NCI-H1694 treated with DMSO at 0.1 percent for 48 hours (cell line): ENCODE measurements around the gene MXI1.
"Not testable (repeated sequence)": the region's sequence is repeated elsewhere in the genome, so short reads cannot be mapped to it uniquely, and the experiment has no call there.

Source experiments
- DNase-seq: peaks from one replicate; lab custom pipeline; 2025; lab: John Stamatoyannopoulos, UW

Gene MXI1

DNA sequence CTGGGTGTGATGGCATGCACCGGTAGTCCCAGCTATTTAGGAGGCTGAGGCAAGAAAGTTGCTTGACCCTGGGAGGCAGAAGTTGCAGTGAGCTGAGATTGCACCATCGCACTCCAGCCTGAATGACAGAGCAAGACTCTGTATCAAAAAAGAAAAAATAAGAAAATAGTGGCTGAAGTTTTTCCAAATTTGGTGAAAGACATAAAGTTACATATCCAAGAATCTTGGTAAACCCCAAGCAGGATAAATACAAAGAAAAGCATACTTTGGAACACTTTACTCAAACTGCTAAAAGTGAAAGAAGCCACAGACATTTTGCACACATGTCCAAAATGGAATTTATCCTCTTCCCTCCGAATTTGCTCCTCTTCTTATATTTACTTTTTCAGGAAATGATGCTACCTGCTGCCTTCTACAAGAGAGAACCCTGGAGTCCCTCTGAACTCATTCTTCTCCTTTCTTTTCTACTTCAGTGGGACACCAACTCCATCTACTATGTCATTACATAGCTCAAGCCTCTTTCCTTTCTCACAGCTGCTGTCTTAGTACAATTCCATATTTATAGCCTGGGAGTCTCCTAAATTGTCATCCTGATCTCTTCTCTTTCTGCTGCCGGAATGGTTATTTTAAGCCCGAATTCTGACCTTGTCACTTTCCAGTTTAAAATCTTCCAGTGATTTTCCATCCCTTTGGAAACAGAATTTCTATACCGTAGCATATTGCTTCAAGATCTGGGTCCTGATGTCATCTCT lies 114.6 kb downstream of the MXI1 start:
- DNase-seq = no peak

DNA sequence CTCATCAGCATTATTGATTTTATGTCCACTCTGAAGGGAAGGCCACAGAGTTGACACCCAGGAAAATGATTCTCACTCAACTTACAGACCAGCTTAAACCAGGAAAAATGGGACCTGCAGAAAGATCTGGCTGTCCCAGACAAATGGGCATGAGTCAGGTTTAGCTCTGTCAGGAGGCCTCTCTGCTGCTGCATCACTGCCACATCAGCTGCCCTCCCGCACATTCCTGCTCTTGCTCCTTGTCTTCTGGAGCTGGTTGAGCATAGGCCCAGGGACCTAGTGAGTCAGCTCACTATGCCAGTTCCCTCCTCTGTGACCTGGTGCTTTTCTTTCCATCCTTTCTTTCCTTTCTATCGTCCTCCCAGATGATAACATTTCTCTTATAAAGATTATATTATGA lies 116.1 kb downstream of the MXI1 start:
- DNase-seq = no peak

DNA sequence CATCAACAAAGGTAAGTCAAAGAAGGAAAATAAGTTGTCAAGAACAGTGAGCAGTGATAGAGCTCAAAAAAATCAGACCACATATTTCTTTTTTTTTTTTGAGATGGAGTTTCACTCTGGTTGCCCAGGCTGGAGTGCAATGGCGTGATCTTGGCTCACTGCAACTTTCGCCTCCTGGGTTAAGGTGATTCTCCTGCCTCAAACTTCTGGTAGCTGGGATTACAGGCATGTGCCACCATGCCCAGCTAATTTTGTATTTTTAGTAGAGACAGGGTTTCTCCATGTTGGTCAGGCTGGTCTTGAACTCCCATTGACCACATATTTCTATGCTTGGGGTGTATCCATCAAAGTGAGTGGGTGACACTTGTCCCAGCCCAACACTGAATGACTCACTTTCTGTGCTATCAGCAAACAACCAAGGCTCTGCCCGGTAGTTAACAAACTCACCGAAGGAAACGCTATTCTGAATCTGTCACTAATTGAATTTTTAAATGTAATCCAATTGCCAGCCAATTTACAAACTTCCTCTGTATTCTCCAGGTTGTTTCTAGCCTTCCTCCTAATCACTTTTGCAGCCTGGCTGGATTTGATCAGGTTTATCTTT lies 116.9 kb downstream of the MXI1 start:
- no peak for DNase-seq

DNA sequence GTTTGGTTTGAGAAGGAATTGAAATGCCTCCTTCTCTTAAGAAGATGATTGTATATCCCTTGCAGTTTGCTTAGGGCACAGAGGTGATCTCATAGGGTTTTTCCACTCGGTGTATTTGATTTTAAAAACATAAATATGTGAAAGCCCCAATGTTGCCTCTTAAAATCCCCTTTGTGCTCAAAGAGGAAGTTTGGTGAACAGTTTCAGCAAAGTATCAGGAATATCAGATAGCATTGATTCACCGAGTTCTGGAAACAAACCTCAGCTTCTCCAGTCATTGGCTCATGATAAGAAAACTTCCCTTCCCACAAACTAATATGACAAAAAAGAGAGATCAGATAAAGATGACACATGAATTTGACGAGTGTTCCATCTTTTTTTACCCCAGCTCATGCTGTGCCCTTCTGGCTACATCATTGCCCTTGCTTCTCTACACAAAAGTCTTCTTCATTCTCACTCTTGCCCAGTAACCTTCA lies 117.4 kb downstream of the MXI1 start:
- no peak for DNase-seq

DNA sequence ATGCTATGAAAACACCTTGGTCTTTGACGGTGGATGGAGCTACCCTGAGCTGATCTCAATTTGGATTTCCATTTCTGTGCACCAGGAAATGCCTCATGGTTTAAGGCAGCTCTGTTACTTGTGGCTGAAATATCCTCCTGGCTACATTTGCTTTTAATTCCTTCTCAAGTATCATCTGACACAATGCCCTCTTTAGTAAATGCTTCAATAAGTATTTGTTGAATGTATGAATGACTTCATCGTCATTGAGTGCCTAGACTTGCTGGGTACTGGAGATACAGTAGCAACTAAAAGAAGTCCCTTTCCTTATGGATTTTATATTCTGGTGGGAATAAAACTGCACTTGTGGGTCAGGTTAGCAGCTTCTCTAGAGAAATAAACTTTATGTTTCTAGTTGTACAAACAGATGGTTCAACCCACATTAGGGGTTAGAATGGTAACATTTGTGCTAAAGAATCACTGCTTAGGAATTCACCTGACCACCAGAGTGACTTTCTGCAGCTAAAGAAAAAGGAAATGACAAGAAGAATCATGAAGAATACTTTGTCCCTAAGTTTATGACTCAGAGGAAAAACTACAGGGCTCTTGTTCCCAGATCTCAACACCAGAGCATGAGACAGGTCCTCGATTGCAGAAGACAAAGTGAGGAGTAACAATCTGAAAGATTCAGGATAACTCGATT lies 119.1 kb downstream of the MXI1 start:
- no peak for DNase-seq

DNA sequence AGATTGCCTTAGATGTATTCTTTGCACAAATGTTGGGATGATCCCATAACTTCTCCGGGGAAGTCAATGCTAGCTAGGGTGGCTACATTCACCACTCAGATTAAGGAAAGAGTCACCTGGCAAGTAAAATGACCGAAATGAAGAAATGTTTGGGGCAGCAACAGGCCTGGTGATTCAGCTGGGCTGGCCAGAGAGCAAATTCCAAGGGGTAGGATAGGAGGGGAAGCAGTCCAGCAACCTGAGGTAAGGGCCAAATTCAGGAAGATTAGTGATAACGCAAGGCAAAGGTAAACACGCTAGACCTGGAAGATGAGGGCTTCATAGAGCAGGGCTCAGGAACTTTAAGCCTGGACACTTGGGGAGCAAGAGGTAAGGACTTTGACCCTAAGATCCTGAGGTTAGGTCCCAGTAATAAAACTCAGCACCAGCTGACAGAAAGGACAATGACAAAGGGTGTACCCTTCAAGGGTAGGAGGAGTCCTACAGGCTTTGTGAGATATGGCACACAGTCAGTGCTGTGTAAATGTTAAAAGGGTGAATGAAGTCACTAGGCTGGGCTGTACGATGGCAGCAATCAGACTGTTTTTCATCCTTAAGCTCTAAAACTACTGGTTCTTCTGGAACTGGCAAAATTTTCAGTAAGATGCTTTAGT lies 120.0 kb downstream of the MXI1 start:
- no peak for DNase-seq

DNA sequence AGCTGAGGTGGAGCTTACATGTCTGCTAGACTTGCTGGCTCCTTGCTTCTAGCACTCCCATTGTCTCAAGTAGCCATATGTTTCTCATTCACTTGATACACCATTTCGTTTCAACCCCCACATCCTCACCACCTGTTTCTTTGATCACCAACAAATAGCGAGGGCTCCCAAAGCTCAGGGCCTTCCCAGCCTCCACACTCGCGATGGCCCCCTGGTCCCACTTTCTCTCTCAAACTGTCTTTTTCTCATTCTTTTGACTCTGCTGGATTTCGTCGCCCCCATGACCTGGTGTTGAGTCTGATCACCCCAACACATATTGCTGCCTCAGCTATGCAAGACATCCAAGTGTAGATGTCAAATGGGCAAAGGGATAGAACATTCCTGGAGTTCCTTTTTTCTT lies 123.3 kb downstream of the MXI1 start:
- no peak for DNase-seq

DNA sequence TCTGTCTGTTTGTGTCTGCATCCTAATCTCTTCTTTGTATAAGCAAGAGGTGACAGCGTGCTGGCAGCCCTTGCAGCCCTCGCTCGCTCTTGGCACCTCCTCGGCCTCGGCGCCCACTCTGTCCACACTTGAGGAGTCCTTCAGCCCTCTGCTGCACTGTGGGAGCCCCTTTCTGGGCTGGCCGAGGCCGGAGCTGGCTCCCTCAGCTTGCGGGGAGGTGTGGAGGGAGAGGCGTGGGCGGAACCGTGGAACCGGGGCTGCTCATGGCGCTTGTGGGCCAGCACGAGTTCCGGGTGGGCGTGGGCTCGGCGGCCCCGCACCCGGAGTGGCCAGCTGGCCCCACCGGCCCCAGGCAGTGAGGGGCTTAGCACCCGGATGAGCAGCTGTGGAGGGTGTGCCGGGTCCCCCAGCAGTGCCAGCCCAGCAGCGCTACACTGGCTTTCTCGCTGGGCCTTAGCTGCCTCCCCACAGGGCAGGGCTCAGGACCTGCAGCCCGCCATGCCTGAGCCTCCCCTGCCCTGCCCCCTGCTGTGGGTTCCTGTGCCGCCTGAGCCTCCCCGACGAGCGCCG lies 123.9 kb downstream of the MXI1 start:
- DNase-seq = not testable (repeated sequence)

DNA sequence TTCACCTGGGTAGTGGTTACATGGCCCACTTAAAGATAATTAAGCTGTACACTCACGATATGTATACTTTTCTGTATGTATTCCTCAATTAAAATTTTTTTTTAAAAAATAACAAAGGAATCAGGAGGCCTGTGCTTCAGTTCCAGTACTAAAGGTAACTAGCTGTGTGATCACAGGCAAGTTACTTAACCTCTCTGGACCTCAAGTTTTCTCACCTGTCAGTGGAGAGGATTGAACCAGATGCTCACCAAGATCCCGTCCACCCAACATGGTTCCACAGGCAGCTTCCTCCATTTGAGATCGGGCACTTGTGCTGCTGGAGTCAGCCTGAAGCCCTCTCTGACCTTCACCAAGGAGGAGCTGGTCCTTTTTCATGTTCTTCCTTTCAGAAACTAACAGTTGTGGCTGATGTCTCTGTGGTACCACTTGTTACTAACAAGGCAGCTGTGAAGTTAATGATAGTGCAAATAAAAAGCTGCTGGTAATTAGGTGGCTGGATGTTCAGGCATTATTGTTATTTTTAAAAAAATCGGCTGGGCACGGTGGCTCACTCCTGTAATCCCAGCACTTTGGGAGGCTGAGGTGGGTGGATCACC lies 126.8 kb downstream of the MXI1 start:
- no peak for DNase-seq

DNA sequence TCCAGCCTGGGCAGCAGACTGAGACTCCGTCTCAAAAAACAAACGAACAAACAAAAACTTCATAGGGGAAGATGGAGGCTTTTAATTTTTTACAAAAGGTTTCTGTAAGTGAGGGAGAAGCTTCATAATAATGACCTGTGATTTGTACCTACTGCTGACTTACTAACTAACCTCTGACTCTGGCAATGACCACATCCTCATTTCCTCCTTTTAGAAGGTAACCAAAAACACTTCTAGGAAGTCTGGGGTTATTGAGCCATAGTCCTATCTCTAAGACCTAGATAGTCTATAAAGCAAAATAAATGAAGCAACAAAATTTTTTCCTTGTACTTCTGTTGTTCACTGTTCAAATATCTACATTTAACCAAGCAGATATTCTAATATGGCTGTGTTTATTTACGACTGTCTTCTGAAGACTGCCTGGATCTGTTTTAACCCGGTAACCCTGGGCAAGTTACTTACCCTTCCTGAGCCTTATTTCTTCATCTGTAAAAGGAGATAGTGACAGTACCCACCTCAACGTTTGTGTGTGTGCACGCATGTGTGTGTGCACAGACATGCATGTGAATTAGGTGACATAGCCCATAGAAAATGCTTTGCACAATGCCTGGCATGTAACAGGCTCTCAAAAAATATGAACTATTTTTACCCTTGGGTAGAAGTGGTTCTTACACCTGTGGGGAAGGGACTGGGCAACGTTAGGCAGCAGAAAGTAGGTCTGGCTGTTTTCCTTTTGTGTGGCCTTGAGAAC lies 128.1 kb downstream of the MXI1 start:
- no peak for DNase-seq

DNA sequence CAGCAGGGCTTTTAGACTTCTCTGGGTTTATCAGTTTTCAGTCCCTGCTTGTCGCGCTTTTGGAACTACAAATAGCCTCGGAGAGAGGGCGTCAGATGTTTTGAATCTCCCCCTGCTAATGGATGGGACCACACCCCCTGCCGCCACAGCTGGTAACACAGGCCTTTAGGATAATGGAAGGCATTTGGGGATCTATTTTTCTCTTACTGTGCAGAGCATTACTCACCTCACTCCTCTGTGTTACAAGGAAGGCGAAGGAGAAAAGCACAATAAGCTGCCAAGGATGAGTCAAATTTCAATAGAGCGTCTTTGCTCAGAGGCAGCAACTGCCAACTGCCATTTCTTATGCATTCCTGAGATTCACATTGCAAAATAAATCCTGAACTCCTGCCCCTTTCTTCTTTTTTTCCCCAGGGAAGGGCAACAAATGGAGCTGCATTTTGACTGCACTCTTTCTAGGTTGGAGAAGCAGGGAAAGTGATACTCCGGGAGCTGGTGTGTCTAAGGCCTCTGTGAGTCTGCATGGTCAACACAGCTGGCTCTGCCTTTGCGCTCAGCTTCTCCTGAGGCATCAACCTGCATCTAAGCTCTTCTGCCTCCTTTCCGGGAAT lies 128.8 kb downstream of the MXI1 start:
- DNase-seq = no peak
